Measurements from ENCODE around the gene MICAL2. TPM values are rescaled to one million over a fixed set of nuclear protein-coding genes. Genes with fewer than 3 reads are reported as not detected.

Gene MICAL2
- total and polyA plus RNA-seq, 2 donors (not counting 3 experiments of a cell fraction or from before 2014, with no cell fraction given) = 67.6 to 200 TPM

DNA sequence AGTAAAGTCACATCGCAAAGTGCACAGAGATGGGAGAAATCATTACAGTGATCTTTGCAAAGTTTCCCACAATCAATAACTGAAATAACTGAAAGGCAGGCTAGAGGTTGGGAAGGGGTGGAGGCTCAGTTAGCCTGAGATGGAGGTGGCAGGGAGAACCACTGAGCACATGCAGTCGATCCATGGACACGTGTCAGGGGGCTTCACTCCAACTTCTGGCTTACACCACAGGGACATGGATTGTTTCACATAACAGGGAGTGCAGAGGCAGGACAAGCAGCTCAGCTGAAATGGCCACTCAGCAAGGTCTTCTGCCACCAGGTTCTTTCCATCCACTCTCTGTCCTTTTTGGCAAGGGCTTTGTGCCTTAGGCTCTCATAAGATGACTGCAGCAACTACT, 35.1 kb upstream of the MICAL2 start:
- Histone ChIP-seq H3K9me1 (replicated peaks; ENCODE audit: control insufficient read depth, extremely low read depth, insufficient read depth, low read length) (no peaks in the 10 kb centered on the region), H3K9me3 (replicated peaks; ENCODE audit: control insufficient read depth, insufficient read depth, low read length) (no peaks in the 10 kb centered on the region), H3K79me2 (ENCODE audit: control insufficient read depth, insufficient read depth, low read length) (no peaks in the 10 kb centered on the region), H3K27me3 (ENCODE audit: control insufficient read depth in 2 of 2, insufficient read depth in 2 of 2, low read length in 2 of 2) (no peaks in the 10 kb centered on the region), H3K36me3 (ENCODE audit: control insufficient read depth in 2 of 2, extremely low read depth in 1 of 2, insufficient read depth in 2 of 2, low read length in 2 of 2) (no peaks in the 10 kb centered on the region), H4K20me1 (replicated peaks; ENCODE audit: control insufficient read depth, extremely low read depth, insufficient read depth, low read length) (no peaks in the 10 kb centered on the region), H3K4me3 (replicated peaks in 1 of 3; ENCODE audit: insufficient read depth in 1 of 3, low read depth in 1 of 3, low read length in 3 of 3) (no peak overlapping the region), H3K4me1 (ENCODE audit: control insufficient read depth, extremely low read depth, insufficient read depth, low read length) (peaks cover 7% of the 10 kb centered on the region), H2AFZ (ENCODE audit: low read depth, low read length) (no peak overlapping the region), H3K9ac (replicated peaks; ENCODE audit: extremely low read depth, insufficient read depth, low read length) (no peak overlapping the region), H3K27ac (ENCODE audit: insufficient read depth, low read depth, low read length) (no peak overlapping the region), H3K4me2 (ENCODE audit: insufficient read depth, low read length) (no peak overlapping the region)
- intact Hi-C loops (cut with micrococcal nuclease) = no loop called here
- ChIA-PET POLR2A (no interaction called here), CTCF (no interaction called here)
- no peak for FAIRE-seq
- BruUV-seq (replicated peaks) = no TSS peak
- TF ChIP-seq EZH2 (IDR thresholded peaks at IDR 0.05; ENCODE audit: borderline replicate concordance, low read depth, low read length, severe bottlenecking) = no peak
- TF ChIP-seq, protein P1, sequence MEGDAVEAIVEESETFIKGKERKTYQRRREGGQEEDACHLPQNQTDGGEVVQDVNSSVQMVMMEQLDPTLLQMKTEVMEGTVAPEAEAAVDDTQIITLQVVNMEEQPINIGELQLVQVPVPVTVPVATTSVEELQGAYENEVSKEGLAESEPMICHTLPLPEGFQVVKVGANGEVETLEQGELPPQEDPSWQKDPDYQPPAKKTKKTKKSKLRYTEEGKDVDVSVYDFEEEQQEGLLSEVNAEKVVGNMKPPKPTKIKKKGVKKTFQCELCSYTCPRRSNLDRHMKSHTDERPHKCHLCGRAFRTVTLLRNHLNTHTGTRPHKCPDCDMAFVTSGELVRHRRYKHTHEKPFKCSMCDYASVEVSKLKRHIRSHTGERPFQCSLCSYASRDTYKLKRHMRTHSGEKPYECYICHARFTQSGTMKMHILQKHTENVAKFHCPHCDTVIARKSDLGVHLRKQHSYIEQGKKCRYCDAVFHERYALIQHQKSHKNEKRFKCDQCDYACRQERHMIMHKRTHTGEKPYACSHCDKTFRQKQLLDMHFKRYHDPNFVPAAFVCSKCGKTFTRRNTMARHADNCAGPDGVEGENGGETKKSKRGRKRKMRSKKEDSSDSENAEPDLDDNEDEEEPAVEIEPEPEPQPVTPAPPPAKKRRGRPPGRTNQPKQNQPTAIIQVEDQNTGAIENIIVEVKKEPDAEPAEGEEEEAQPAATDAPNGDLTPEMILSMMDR (IDR thresholded peaks at IDR 0.05; ENCODE audit: extremely low read depth in 1 of 2, insufficient read depth in 1 of 2, low read depth in 1 of 2, low read length in 2 of 2) = no peak
- TF ChIP-seq, protein P2, sequence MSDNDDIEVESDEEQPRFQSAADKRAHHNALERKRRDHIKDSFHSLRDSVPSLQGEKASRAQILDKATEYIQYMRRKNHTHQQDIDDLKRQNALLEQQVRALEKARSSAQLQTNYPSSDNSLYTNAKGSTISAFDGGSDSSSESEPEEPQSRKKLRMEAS (IDR thresholded peaks at IDR 0.05; ENCODE audit: insufficient read depth, insufficient read length) = no peak
- no peak for TF ChIP-seq POLR2A (IDR thresholded peaks at IDR 0.05; ENCODE audit: low read depth, low read length)
- no peak for TF ChIP-seq FOS (IDR thresholded peaks at IDR 0.05; ENCODE audit: borderline replicate concordance, insufficient read depth, low read length)
- TF ChIP-seq MYC (IDR thresholded peaks at IDR 0.05; ENCODE audit: low read depth, low read length) = no peak
- TF ChIP-seq JUN (IDR thresholded peaks at IDR 0.05; ENCODE audit: borderline replicate concordance, insufficient read depth, insufficient read length, low read depth) = no peak
- no peak for TF ChIP-seq POLR2AphosphoS5 (IDR thresholded peaks at IDR 0.05; ENCODE audit: insufficient read depth, low read depth, low read length)
- TF ChIP-seq GATA2 (IDR thresholded peaks at IDR 0.05; ENCODE audit: insufficient read depth, insufficient read length, low read depth, low read length) = no peak
- DNase-seq (ENCODE audit: low read depth, low spot score) = no peak
- dilution Hi-C loops (cut with MboI; ENCODE audit: extremely low pct_ligation_motif_present, low sequenced_read_pairs) = no loop called here

All from endothelial cell of umbilical vein (primary cell).